ENCODE results near the gene FGF14.

- TF ChIP-seq CTCF (IDR thresholded peaks at IDR 0.05): no peak
- no peak for TF ChIP-seq EZH2phosphoT487 (IDR thresholded peaks at IDR 0.05)
- TF ChIP-seq EZH2 (IDR thresholded peaks at IDR 0.05): no peak
Measured at GRCh38 chr13:101978552-101979315, 423.1 kb downstream of the FGF14 start.

Measured in neural progenitor cell (in vitro differentiated cells).